Prostate gland (tissue), 2 donors: ENCODE data around the gene CELSR3.

Experiments
- CTCF ChIP-seq, 4 experiments: fragments of 200-600 bp in 2 of 4; fragments of 450-650 bp in 2 of 4; sonication (generic) in 2 of 4; IDR thresholded peaks; 1 replicate in 3 of 4; 2 replicates in 1 of 4; pipeline ENCODE4 v1.5.1; 2016 to 2019; ENCODE audit warnings: antibody characterized with exemption in 4 of 4, mild to moderate bottlenecking in 2 of 4, moderate library complexity in 2 of 4
- POLR2A ChIP-seq: fragments of 450-650 bp; IDR thresholded peaks from one replicate; pipeline ENCODE4 v1.6.1; 2016; ENCODE audit warnings: antibody characterized with exemption, mild to moderate bottlenecking
- POLR2AphosphoS5 ChIP-seq: sonication (generic); formaldehyde crosslinking; IDR thresholded peaks from one replicate; pipeline ENCODE4 v1.6.1; 2017; ENCODE audit warnings: antibody characterized with exemption

- TF ChIP-seq POLR2AphosphoS5 (no peak), POLR2A (no peak), CTCF (IDR thresholded peaks at IDR 0.05) (no peak)
Observed at GRCh38 chr3:48614044-48614443, 48.6 kb downstream of the CELSR3 start.
